Breast epithelium (tissue), 4 donors: ENCODE data around the gene PLOD3. TPM values are rescaled to one million over a fixed set of nuclear protein-coding genes. Genes with fewer than 3 reads are reported as not detected.
"Not testable (repeated sequence)": the region's sequence is repeated elsewhere in the genome, so short reads cannot be mapped to it uniquely, and the experiment has no call there.

Source experiments
- DNase-seq, 2 donors: peaks; one replicate each; pipeline ENCODE4 v3.0.0-alpha.2; 2019; ENCODE audit warnings: low spot score in 2 of 2
- H3K27ac ChIP-seq, 2 donors: fragments of 200-600 bp; sonication (generic) in 1 of 2; one replicate each; pipeline ENCODE4 v1.5.1; 2016 to 2019; ENCODE audit warnings: mild to moderate bottlenecking in 1 of 2
- H3K27me3 ChIP-seq, 2 donors: fragments of 200-600 bp; sonication (generic) in 1 of 2; one replicate each; pipeline versions ENCODE4 v1.5.1 to v1.6.0; 2017 to 2019; ENCODE audit warnings: control low read depth in 1 of 2, mild to moderate bottlenecking in 1 of 2
- H3K36me3 ChIP-seq: fragments of 200-600 bp; one replicate; pipeline ENCODE4 v1.5.1; 2019
- H3K4me1 ChIP-seq, 2 donors: fragments of 200-600 bp; sonication (generic); one replicate each; pipeline ENCODE4 v1.5.1; 2016 to 2019; ENCODE audit warnings: control low read depth in 1 of 2
- H3K4me3 ChIP-seq, 3 donors: fragments of 200-600 bp; sonication (generic); 1 replicate in 2 of 3; 2 replicates in 1 of 3; pipeline ENCODE4 v1.5.1; 2016 to 2019; ENCODE audit warnings: mild to moderate bottlenecking in 3 of 3, moderate library complexity in 2 of 3
- H3K9me3 ChIP-seq, 2 donors: fragments of 200-600 bp; sonication (generic) in 1 of 2; one replicate each; pipeline ENCODE4 v1.5.1; 2016 to 2019; ENCODE audit warnings: control low read depth in 1 of 2
- POLR2A ChIP-seq: fragments of 450-650 bp; IDR thresholded peaks from one replicate; pipeline ENCODE4 v1.6.1; 2016; ENCODE audit warnings: antibody characterized with exemption, mild to moderate bottlenecking, moderate library complexity
- POLR2AphosphoS5 ChIP-seq, 3 donors: sonication (generic); formaldehyde crosslinking; IDR thresholded peaks; one replicate each; pipeline ENCODE4 v1.6.1; 2017; ENCODE audit warnings: antibody characterized with exemption in 3 of 3
- intact Hi-C: fragments of 100-400 bp; cut with DNase I; formaldehyde crosslinking; loops from one replicate; pipeline ENCODE4 v1.15.1; 2023; ENCODE audit warnings: low total_unique reads
- total RNA-seq, 3 donors: library from RNA; depleted of rRNA; stranded (reverse); fragments of >200 nt; gene quantifications; one replicate each; pipeline ENCODE4 v1.1.0, GENCODE V29; 2016
- TF ChIP-seq, protein P1 (sequence below), 3 donors: fragments of 450-650 bp; IDR thresholded peaks; one replicate each; pipeline ENCODE4 v1.5.1; 2016 to 2017; ENCODE audit warnings: antibody characterized with exemption in 3 of 3, mild to moderate bottlenecking in 3 of 3, moderate library complexity in 3 of 3

PLOD3 gene
- total RNA-seq, 3 donors from 2014 or later, result 23.9 to 46.2 (median 43.2) TPM

- no peaks in the 10 kb centered on the region for H3K9me3 ChIP-seq
- H3K27me3 ChIP-seq, result no peaks in the 10 kb centered on the region
- DNase-seq, result no peak
- intact Hi-C loops, result loop anchor here (10.0 kb wide), 1 partner anchor 46 kb away; no protein-coding TSS in a partner anchor
- H3K27ac ChIP-seq, result no peak overlapping the region
- no peaks in the 10 kb centered on the region for H3K4me1 ChIP-seq
- H3K36me3 ChIP-seq, result no peaks in the 10 kb centered on the region
- no peak for TF ChIP-seq POLR2A
- TF ChIP-seq, protein P1, sequence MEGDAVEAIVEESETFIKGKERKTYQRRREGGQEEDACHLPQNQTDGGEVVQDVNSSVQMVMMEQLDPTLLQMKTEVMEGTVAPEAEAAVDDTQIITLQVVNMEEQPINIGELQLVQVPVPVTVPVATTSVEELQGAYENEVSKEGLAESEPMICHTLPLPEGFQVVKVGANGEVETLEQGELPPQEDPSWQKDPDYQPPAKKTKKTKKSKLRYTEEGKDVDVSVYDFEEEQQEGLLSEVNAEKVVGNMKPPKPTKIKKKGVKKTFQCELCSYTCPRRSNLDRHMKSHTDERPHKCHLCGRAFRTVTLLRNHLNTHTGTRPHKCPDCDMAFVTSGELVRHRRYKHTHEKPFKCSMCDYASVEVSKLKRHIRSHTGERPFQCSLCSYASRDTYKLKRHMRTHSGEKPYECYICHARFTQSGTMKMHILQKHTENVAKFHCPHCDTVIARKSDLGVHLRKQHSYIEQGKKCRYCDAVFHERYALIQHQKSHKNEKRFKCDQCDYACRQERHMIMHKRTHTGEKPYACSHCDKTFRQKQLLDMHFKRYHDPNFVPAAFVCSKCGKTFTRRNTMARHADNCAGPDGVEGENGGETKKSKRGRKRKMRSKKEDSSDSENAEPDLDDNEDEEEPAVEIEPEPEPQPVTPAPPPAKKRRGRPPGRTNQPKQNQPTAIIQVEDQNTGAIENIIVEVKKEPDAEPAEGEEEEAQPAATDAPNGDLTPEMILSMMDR (IDR thresholded peaks at IDR 0.05), result no peak
- no peak for TF ChIP-seq POLR2AphosphoS5 (IDR thresholded peaks at IDR 0.05)
- no peak overlapping the region for H3K4me3 ChIP-seq
These were observed 8.6 kb downstream of the PLOD3 start for GRCh38 chr7:101208794-101209193.

GRCh38 chr7:101207459-101207858, 9.9 kb downstream of the PLOD3 start:
- peaks cover 0 to 10% of the 10 kb centered on the region in 2 donors for H3K27me3 ChIP-seq
- H3K9me3 ChIP-seq, result no peaks in the 10 kb centered on the region
- TF ChIP-seq, protein P1 (IDR thresholded peaks at IDR 0.05), result no peak
- TF ChIP-seq POLR2AphosphoS5 (IDR thresholded peaks at IDR 0.05) (no peak), POLR2A (no peak)
- intact Hi-C loops, result loop anchor here (10.0 kb wide), 1 partner anchor 47 kb away; no protein-coding TSS in a partner anchor
- no peaks in the 10 kb centered on the region for H3K4me1 ChIP-seq
- DNase-seq, result no peak
- no peak overlapping the region for H3K27ac ChIP-seq
- H3K36me3 ChIP-seq, result no peaks in the 10 kb centered on the region
- no peak overlapping the region for H3K4me3 ChIP-seq

- intact Hi-C loops, result loop anchor here (10.0 kb wide), 1 partner anchor 48 kb away; no protein-coding TSS in a partner anchor
- no peak for TF ChIP-seq POLR2AphosphoS5 (IDR thresholded peaks at IDR 0.05)
- Histone ChIP-seq H3K27me3 (peaks cover 0 to 18% of the 10 kb centered on the region in 2 donors), H3K4me1 (no peaks in the 10 kb centered on the region), H3K27ac (no peak overlapping the region), H3K4me3 (no peak overlapping the region), H3K9me3 (no peaks in the 10 kb centered on the region), H3K36me3 (no peaks in the 10 kb centered on the region)
- no peak for DNase-seq
These were observed 10.7 kb downstream of the PLOD3 start for GRCh38 chr7:101206665-101207042.

GRCh38 chr7:101205901-101206664, 11.3 kb downstream of the PLOD3 start:
- intact Hi-C loops, result loop anchor here (10.0 kb wide), 1 partner anchor 49 kb away; no protein-coding TSS in a partner anchor
- Histone ChIP-seq H3K4me3 (no peak overlapping the region), H3K4me1 (no peaks in the 10 kb centered on the region), H3K36me3 (no peaks in the 10 kb centered on the region), H3K9me3 (no peaks in the 10 kb centered on the region), H3K27me3 (peaks cover 0 to 22% of the 10 kb centered on the region in 2 donors), H3K27ac (no peak overlapping the region)
- no peak for TF ChIP-seq POLR2AphosphoS5 (IDR thresholded peaks at IDR 0.05)
- DNase-seq, result no peak

GRCh38 chr7:101203740-101204738, 13.3 kb downstream of the PLOD3 start:
- intact Hi-C loops, result loop anchor here (10.0 kb wide), 1 partner anchor 51 kb away; no protein-coding TSS in a partner anchor
- H3K27me3 ChIP-seq, result peaks cover 0 to 34% of the 10 kb centered on the region in 2 donors
- H3K9me3 ChIP-seq, H3K27ac ChIP-seq, H3K36me3 ChIP-seq, H3K4me1 ChIP-seq, DNase-seq, H3K4me3 ChIP-seq: not testable (repeated sequence)

GRCh38 chr7:101202603-101202918, 14.8 kb downstream of the PLOD3 start:
- no peak for DNase-seq
- H3K4me3 ChIP-seq, result no peak overlapping the region
- no peaks in the 10 kb centered on the region for H3K36me3 ChIP-seq
- peaks cover 0 to 41% of the 10 kb centered on the region in 2 donors for H3K27me3 ChIP-seq
- no peak for TF ChIP-seq POLR2AphosphoS5 (IDR thresholded peaks at IDR 0.05)
- no peak for TF ChIP-seq POLR2A
- TF ChIP-seq, protein P1 (IDR thresholded peaks at IDR 0.05), result no peak
- H3K9me3 ChIP-seq, result no peaks in the 10 kb centered on the region
- H3K27ac ChIP-seq, result no peak overlapping the region
- intact Hi-C loops, result loop anchor here (10.0 kb wide), 1 partner anchor 52 kb away; no protein-coding TSS in a partner anchor
- H3K4me1 ChIP-seq, result no peaks in the 10 kb centered on the region
